ENCODE measurements around the gene ELAVL1.

DNA sequence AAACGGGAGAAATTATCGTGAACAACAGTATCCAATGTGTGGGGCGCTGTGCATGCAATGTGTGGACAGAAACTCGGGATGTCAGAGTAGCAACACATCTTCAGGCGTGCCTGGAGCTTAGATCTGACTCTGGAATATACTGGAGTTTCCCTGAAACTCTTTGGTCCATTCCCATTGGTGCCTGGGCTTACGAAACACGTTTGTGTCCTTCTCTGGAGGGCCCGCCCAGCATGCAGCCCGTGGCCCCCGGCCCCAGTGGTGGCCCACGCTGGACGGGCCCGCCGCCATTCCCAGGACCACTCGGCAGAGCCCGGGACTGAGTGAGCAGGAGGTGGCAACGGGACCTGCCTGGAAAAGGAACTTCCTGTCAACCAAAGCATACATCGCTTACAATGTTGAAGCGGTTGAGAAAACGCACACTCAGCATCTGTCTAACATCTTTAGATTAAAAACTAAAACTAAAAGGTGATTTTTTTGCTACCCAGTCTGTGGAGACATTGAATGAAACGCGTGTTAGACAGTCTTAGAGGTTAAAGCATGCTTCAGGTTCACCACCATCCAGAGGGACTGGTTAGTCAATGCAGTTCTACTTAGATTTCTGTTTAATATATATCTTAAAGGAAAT, 42.7 kb downstream of the ELAVL1 start:
- TF ChIP-seq, protein P1, sequence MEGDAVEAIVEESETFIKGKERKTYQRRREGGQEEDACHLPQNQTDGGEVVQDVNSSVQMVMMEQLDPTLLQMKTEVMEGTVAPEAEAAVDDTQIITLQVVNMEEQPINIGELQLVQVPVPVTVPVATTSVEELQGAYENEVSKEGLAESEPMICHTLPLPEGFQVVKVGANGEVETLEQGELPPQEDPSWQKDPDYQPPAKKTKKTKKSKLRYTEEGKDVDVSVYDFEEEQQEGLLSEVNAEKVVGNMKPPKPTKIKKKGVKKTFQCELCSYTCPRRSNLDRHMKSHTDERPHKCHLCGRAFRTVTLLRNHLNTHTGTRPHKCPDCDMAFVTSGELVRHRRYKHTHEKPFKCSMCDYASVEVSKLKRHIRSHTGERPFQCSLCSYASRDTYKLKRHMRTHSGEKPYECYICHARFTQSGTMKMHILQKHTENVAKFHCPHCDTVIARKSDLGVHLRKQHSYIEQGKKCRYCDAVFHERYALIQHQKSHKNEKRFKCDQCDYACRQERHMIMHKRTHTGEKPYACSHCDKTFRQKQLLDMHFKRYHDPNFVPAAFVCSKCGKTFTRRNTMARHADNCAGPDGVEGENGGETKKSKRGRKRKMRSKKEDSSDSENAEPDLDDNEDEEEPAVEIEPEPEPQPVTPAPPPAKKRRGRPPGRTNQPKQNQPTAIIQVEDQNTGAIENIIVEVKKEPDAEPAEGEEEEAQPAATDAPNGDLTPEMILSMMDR (IDR thresholded peaks at IDR 0.05; ENCODE audit: low read length): no peak
- TF ChIP-seq EZH2 (optimal IDR thresholded peaks at IDR 0.05; ENCODE audit: low read depth, low read length): no peak

Data from MM.1S (cell line).